NCI-H345 (cell line): ENCODE measurements around the gene B4GALNT1.

Experiments
- DNase-seq: peaks from one replicate; lab custom pipeline; 2025; lab: John Stamatoyannopoulos, UW

B4GALNT1 gene

DNA sequence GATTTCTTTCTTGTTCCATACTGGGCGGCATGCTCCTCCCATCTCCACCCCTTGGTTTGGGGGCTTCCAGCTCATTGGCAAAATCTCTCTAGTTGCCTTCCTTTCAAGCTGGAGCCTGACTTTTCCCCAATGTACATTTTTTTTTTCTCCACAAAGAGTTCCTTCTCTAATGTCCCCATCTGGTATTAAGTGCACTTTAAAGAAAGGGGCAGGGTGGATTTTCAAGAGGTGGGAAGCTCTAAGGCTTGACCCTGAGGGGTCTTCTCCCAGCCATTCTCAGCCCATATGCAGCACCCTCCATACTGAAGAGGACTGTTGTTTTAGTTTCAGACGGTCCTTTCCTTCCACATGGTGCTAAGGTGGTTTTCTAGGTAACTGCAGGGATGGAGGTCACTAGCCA lies 47.8 kb downstream of the B4GALNT1 start:
- no peak for DNase-seq

DNA sequence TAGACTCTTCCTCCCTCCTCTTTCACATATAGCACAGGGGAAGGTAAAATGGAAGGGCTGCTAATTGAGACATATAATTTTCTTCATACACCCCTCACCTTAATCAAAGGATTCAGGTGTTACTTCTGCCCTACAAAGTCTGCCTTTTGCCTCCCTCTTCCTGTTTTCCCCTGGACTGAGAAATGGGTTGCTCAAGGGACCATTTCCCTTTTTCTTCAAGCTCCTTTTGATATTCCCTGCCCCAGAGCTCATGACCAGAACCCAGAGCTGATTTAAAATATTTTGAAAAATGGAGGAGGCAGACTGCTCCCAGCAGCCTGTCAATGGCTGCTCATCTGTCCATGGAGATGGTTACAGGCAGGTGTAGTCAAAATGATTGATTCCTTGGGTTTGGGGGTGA lies 48.3 kb downstream of the B4GALNT1 start:
- DNase-seq = no peak

DNA sequence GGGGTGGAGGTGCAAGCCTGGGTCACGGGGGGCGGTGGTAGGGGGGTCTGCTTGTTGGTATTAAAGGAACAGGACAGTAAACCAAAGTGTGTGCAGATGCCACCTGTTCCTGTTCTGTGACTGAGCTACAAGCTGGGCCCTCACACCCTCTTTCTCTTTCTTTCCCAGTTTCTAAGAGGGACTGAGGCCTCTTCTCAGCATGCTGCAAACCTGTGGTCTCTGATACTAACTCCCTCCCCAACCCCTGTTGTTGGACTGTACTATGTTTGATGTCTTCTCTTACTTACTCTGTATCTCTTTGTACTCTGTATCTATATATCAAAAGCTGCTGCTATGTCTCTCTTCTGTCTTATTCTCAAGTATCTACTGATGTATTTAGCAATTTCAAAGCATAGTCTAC lies 49.0 kb downstream of the B4GALNT1 start:
- no peak for DNase-seq

DNA sequence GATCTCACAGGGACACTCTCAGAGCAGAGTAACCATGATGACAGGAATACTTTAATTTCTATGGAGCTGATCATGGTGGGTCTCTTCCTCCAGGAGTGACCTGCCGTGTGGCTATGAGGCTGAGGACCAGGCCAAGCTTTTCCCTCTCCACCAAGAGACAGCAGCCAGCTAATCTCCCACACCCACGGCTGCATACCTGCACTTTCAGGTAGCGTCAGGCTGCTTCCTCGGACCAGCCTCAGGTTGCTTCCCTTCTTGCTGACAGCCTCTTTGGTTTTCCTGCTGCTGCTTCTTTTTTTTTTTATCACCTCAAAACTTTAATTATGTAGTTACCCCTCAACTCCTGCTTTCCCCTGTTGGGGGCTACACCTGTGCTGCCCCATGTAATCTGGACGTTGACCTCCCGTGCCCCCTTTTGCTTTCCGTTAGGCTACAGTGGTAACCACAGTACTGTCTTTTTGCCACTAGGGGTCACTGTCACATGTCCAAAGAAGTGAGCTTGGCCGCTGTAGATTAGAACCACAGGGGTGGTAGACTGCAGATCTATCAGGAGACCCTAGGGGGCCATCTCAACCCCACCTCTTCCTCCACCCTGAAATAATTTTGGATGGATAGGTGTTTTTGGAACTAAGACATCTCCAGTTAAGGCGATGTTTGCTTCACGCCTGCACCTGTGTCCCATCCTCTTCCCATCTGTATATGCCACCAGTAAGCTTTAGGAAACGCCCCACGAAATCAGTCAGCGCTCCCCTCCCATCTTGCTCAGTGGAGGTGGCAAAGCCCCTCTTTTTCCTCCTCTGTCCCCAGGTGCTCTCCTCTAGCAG lies 49.8 kb downstream of the B4GALNT1 start:
- peak; percentile 78 for DNase-seq

GRCh38 chr12:57582440-57582839 lies 50.6 kb downstream of the B4GALNT1 start:
- no peak for DNase-seq

DNA sequence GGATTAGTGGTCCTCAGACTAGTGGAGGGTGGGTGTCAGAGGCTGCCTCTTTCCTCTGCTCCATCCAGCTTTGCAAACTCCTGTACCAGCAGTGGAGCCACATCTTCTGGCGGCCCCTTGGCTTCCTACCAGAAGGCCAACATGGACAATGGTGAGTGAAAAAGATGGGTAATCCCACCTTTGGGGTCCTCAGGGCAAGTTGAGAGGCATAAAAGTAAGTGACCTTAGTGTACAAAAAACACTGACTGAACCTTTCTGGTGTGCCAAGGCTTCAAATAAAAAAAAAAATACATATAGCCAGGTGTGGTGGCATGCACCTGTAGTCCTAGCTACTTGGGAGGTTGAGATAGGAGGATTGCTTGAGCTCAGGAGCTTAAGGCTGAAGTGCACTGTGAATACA lies 51.2 kb downstream of the B4GALNT1 start:
- no peak for DNase-seq

DNA sequence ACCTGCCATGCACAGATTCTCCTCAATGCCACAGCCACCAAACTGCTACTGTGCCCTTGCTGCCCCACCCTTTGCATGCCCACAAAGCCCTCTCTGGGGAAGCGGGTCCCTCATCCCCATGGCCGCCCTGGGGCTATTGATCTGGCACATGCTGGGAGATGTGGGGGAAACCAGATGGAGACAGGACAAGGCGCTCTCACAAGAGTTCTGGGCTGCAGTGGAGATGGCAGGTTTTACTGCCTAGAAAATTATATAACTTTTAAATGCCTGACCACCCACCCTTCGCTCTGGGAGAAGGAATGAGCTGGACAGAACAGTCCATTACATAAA lies 52.6 kb downstream of the B4GALNT1 start:
- no peak for DNase-seq

DNA sequence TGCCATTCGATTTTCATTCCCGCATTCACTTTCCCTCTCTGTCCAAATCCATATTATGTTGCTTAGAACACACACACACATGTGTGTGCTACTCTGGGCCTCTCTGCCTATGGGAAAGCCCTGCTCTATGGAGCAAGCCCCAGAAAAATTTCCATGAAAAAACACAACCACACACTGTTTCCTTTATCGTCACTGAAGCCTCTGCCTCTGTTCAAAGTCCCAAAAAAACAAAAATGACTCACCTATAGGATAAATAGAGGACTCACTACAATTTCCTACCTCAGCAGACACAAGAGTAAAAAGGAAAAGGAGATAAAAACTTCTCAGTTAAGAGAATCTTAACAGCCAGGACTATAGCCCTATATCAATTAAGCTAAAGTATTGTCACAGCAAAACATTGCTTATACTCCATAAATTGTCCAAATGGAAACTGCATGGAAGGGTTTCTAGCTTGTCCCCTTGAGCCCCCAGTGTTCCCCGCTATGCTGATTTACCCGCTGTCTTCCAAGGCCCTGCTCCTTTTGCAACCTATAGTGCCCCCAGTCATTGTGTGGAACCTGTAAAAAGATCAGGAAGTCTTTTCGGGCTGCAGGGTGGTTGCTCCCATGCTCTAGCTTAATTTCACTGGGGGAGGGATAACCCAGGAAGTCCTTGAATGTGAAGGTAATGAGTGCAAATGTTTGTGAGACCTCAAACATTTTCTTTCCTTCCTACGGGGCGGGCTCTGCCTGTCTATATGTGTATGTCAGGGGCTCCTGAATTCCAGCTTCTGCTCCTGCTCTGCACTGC lies 53.1 kb downstream of the B4GALNT1 start:
- no peak for DNase-seq

GRCh38 chr12:57579011-57579410 lies 54.0 kb downstream of the B4GALNT1 start:
- DNase-seq = no peak

DNA sequence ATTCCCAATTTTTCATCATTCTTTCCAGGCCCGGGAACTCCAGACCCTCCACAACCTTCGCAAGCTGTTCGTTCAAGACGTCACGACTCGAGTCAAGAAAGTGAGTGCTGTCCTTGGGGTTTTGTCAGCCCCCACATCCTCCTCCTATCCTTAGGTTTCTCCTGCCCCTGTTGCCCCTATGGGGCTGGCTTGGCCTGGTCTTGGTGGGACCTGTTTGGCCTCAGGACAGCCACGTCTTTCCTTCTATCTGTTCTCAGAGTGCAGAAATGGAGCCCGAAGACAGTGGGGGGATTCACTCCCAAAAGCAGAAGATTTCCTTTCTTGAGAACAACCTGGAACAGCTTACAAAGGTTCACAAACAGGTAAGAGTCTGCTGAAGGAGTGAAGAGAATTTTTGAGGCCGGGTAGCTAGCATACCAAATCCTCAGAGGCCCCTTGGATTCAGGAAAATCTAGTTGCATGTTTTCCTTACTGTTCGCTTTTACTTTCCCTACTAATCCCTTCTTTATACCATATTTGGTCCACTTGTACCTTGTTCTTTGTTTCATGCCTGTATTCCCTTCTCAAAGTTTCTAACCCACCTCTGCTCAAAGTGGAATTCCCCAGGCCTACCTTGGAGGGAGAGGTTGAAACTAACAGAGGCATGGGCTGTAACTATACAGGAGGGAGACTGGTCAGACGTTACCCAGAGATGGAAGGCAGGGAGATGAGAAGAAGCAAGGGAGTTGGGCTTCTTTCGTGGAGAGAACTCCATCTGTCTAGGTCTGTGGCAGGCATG lies 54.8 kb downstream of the B4GALNT1 start:
- no peak for DNase-seq

DNA sequence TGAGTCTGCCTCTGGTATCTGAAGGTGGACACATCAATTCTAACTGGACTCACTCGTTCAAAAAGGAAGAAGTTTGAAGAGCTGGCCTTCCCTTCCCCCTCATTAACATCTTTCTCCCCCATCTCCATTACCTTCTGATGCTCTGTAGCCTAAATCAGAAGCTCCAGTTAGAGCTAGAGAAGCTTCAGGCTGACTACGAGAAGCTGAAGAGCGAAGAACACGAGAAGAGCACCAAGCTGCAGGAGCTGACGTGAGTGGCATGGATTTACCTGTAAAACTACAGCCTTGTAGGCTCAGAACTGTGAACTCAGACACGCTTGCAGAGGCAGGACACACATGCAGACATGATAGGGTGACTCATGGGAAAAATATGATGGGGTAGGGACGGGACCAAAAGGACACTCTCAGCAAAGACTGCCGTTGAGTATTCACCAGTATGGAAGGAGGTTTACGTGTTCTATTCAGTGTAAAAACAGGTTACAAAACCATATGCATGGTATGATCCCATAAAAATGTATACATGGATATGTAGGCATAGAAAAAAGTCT lies 56.3 kb downstream of the B4GALNT1 start:
- DNase-seq = no peak
